ENCODE measurements around the gene TUSC7.

DNA sequence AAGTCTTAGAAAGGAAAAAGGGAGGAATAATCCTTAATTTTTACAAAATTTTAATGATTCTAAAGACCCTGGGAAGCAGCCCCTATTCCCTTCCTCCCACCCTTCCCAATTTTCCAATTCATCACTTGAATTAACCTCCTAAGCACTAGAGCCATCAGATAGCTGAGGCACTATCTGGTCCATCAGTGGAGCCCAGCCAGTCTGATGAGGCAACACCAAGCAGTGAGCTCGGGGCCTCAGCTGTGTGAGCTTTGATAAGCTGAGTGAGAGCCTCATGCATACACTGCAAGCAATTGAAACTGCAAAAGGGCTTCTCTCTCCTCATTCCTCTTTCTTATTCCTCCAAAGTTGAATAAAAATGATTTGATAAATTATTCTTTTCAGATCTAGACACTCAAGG, 31.9 kb downstream of the TUSC7 start:
- TF ChIP-seq, protein P1, sequence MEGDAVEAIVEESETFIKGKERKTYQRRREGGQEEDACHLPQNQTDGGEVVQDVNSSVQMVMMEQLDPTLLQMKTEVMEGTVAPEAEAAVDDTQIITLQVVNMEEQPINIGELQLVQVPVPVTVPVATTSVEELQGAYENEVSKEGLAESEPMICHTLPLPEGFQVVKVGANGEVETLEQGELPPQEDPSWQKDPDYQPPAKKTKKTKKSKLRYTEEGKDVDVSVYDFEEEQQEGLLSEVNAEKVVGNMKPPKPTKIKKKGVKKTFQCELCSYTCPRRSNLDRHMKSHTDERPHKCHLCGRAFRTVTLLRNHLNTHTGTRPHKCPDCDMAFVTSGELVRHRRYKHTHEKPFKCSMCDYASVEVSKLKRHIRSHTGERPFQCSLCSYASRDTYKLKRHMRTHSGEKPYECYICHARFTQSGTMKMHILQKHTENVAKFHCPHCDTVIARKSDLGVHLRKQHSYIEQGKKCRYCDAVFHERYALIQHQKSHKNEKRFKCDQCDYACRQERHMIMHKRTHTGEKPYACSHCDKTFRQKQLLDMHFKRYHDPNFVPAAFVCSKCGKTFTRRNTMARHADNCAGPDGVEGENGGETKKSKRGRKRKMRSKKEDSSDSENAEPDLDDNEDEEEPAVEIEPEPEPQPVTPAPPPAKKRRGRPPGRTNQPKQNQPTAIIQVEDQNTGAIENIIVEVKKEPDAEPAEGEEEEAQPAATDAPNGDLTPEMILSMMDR (IDR thresholded peaks at IDR 0.05; ENCODE audit: borderline replicate concordance, extremely low read depth, low read length, poor library complexity, severe bottlenecking), result no peak
- no peak for TF ChIP-seq EZH2 (IDR thresholded peaks at IDR 0.05; ENCODE audit: borderline replicate concordance, low read depth, low read length, severe bottlenecking)
